Gastroesophageal sphincter (tissue), 4 donors: Measurements from ENCODE around the gene ZDHHC11. TPM values are rescaled to one million over a fixed set of nuclear protein-coding genes. Genes with fewer than 3 reads are reported as not detected.

ENCODE experiments used
- ATAC-seq: fragments of 150-250 bp; one replicate; pipeline ENCODE4 v1.9.1; 2016; ENCODE audit warnings: mild to moderate bottlenecking, moderate library complexity
- H3K27ac ChIP-seq, 4 donors: fragments of 200-600 bp; sonication (generic) in 3 of 4; 1 replicate in 3 of 4; 2 replicates in 1 of 4; pipeline ENCODE4 v1.5.1; 2016 to 2019
- H3K27me3 ChIP-seq: fragments of 200-600 bp; sonication (generic); one replicate; pipeline ENCODE4 v1.5.1; 2019
- H3K36me3 ChIP-seq, 2 donors: fragments of 200-600 bp; sonication (generic); one replicate each; pipeline ENCODE4 v1.5.1; 2019; ENCODE audit warnings: control low read depth in 1 of 2
- H3K4me1 ChIP-seq, 3 donors: fragments of 200-600 bp; sonication (generic); 1 replicate in 2 of 3; 2 replicates in 1 of 3; pipeline ENCODE4 v1.5.1; 2016 to 2019; ENCODE audit warnings: control low read depth in 2 of 3
- H3K4me3 ChIP-seq, 2 donors: fragments of 200-600 bp; sonication (generic); one replicate each; pipeline ENCODE4 v1.5.1; 2019; ENCODE audit warnings: mild to moderate bottlenecking in 1 of 2, moderate library complexity in 1 of 2
- H3K9me3 ChIP-seq, 3 donors: fragments of 200-600 bp; sonication (generic); one replicate each; pipeline ENCODE4 v1.5.1; 2017 to 2019; ENCODE audit warnings: control low read depth in 2 of 3
- EP300 ChIP-seq: sonication (generic); formaldehyde crosslinking; IDR thresholded peaks from one replicate; pipeline ENCODE4 v1.6.1; 2017; ENCODE audit warnings: antibody characterized with exemption, mild to moderate bottlenecking
- POLR2A ChIP-seq, 2 donors: fragments of 450-650 bp; IDR thresholded peaks; one replicate each; pipeline ENCODE4 v1.6.1; 2017; ENCODE audit warnings: antibody characterized with exemption in 2 of 2, mild to moderate bottlenecking in 2 of 2, moderate library complexity in 1 of 2
- POLR2AphosphoS5 ChIP-seq: sonication (generic); formaldehyde crosslinking; IDR thresholded peaks from one replicate; pipeline ENCODE4 v1.6.1; 2017; ENCODE audit warnings: antibody characterized with exemption
- WGBS, 2 donors: methylation state at CpG; one replicate each; pipeline ENCODE4 v1.1.5; 2018; ENCODE audit warnings: low coverage in 1 of 2; 5-methylcytosine and 5-hydroxymethylcytosine counted together
- total RNA-seq, 4 donors: library from RNA; depleted of rRNA; stranded (reverse); fragments of >200 nt; gene quantifications; one replicate each; pipeline ENCODE4 v1.1.0, GENCODE V29; 2016
- TF ChIP-seq, protein P1 (sequence below), 4 experiments: fragments of 200-600 bp in 2 of 4; fragments of 450-650 bp in 2 of 4; sonication (generic) in 1 of 4; IDR thresholded peaks; one replicate each; pipeline ENCODE4 v1.5.1; 2017 to 2019; ENCODE audit warnings: antibody characterized with exemption in 4 of 4, mild to moderate bottlenecking in 2 of 4, moderate library complexity in 2 of 4

ZDHHC11 gene
- total RNA-seq, 4 donors from 2014 or later: 2.3 to 19.1 (median 7.4) TPM

DNA sequence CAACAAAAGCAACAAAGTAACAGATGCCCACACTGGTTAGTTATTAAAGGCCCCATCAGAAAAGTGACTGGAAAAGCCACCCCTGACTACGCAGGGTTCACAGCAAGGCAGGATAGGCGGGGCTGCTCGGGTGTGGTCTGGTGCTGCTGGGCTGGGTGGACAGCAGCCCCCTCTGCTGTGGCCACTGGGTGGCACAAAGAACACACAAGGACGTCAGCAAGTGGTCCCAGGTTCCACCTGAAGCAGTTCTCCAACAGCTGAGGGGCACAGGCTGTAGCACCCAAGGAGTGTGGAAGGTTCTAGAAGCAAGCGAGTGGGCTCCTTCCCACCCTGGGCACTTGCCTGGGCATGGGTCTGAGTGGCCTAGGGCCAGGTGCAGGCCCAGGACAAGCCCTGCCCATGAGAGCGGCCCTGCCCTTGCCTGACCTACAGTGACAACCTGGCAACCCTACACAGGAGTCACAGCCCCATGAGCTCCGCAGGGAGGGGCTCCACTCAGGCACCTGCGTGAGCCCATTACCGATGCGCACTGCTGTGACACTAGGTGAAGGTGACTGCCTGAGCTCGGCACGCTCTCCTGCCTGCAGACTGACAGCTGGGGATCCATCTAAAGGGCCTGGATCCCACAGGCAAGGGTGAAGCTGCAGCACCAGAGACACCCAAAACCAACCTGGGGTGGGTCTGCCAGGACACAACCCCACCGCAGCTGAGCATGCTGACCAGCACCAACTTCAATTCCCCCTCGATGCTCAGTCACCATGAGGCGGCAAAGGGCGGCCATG, 33.8 kb upstream of the ZDHHC11 start:
- WGBS, 2 donors: 55% methylated on average over 2 of the region's 16 CpGs; no CpG with 5 or more reads in 1 of the 2 donors
- no peak for ATAC-seq
- Histone ChIP-seq H3K27ac (no peak overlapping the region), H3K27me3 (no peaks in the 10 kb centered on the region), H3K4me1 (no peaks in the 10 kb centered on the region), H3K9me3 (no peaks in the 10 kb centered on the region), H3K4me3 (no peak overlapping the region), H3K36me3 (peaks cover 0 to 93% of the 10 kb centered on the region in 2 donors)
- TF ChIP-seq, protein P1, sequence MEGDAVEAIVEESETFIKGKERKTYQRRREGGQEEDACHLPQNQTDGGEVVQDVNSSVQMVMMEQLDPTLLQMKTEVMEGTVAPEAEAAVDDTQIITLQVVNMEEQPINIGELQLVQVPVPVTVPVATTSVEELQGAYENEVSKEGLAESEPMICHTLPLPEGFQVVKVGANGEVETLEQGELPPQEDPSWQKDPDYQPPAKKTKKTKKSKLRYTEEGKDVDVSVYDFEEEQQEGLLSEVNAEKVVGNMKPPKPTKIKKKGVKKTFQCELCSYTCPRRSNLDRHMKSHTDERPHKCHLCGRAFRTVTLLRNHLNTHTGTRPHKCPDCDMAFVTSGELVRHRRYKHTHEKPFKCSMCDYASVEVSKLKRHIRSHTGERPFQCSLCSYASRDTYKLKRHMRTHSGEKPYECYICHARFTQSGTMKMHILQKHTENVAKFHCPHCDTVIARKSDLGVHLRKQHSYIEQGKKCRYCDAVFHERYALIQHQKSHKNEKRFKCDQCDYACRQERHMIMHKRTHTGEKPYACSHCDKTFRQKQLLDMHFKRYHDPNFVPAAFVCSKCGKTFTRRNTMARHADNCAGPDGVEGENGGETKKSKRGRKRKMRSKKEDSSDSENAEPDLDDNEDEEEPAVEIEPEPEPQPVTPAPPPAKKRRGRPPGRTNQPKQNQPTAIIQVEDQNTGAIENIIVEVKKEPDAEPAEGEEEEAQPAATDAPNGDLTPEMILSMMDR (IDR thresholded peaks at IDR 0.05): no peak
- TF ChIP-seq POLR2A (IDR thresholded peaks at IDR 0.05) (no peak), POLR2AphosphoS5 (no peak), EP300 (no peak)

DNA sequence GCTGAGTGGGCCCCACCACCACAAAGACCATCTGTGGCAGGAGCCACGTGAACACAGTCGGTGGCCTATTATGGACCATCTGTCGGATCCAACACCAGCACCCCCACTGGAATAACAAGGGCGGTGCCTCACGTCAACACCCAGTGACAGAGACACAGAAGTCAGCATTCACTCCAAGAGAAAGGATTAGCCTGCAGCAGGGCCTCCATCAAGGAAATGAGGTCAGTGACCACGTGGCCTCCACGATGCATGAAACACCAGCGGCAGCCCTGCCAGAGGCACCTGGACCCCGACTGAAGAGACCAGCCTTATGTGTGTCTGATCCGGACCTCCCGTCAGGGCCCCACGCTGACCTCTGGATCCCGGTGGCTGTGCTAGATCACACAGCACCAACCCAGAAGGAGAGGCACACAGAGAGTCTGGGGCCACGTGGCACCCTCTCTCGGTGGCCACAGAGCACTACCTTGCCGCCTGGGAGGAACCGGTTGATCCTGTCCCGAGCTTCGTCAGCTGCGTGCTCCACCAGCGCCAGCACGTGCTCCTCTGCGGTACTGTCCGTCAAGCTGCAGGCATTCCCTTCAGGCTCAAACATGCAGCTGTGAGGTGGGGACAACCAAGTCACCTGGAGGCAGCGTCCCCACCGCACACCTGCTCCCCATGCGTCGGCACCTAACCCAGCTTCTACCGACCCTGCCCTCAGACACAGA, 32.8 kb upstream of the ZDHHC11 start:
- H3K27me3 ChIP-seq: no peaks in the 10 kb centered on the region
- TF ChIP-seq, protein P1 (IDR thresholded peaks at IDR 0.05): no peak
- TF ChIP-seq POLR2AphosphoS5 (no peak), POLR2A (IDR thresholded peaks at IDR 0.05) (no peak), EP300 (no peak)
- no peaks in the 10 kb centered on the region for H3K4me1 ChIP-seq
- H3K27ac ChIP-seq: no peak overlapping the region
- no peaks in the 10 kb centered on the region for H3K9me3 ChIP-seq
- H3K36me3 ChIP-seq: peaks cover 0 to 84% of the 10 kb centered on the region in 2 donors
- WGBS, 2 donors: 92 to 94% methylated on average over 6 to 10 of the region's 29 CpGs
- H3K4me3 ChIP-seq: no peak overlapping the region
- no peak for ATAC-seq

DNA sequence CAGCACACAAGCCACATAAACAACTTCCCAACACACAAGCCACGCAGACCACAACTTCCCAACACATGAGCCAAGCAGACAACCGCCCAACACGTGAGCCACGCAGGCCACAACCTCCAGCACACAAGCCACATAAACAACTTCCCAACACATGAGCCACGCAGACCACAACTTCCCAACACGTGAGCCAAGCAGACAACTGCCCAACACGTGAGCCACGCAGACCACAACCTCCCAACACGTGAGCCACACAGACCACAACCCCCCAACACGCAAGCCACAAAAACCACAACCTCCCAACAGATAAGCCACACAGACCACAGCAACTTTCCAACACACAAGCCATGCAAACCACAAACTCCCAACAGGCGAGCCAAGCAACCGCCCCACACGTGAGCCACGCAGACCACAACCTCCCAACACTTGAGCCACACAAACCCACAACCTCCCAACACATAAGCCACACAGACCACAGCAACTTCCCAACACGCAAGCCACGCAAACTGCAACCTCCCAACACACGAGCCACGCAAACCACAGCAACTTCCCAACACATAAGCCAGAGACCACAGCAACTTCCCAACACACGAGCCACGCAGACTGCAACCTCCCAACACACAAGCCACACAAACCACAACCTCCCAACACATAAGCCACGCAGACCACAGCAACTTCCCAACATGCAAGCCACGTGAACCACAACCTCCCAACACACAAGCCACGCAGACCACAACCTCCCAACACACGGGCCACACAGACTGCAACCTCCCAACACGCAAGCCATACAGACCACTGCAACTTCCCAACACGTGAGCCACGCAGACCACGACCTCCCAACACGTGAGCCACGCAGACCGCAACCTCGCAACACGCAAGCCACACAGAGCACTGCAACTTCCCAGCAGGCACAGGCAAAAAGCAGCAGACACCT, 31.7 kb upstream of the ZDHHC11 start:
- no peak for ATAC-seq
- Histone ChIP-seq H3K27ac (no peak overlapping the region), H3K36me3 (peaks cover 0 to 82% of the 10 kb centered on the region in 2 donors), H3K9me3 (no peaks in the 10 kb centered on the region), H3K27me3 (no peaks in the 10 kb centered on the region), H3K4me1 (no peaks in the 10 kb centered on the region), H3K4me3 (no peak overlapping the region)
- TF ChIP-seq, protein P1 (IDR thresholded peaks at IDR 0.05): no peak
- TF ChIP-seq EP300 (no peak), POLR2AphosphoS5 (no peak), POLR2A (IDR thresholded peaks at IDR 0.05) (no peak)
- 85 to 90% methylated on average over 5 to 24 of the region's 33 CpGs for WGBS, 2 donors

DNA sequence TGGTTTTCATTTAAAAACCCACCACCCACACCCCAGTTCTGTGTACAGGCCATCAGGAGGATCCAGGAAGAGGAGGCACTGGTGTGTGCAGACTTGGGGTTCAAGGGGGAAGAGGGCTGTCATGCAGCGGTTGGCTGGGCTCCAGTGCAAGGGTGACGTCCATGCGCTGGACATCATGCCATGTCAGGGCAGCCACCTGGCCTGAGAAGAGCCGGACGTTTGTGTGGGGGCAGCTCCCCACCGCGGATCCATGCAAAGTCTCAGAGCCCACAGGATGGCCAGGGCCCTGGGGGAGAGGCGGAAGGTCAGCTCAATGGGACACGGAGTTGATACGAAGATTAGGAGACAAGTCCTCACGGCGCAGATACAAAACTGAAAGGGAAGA, 30.8 kb upstream of the ZDHHC11 start:
- H3K27ac ChIP-seq: no peak overlapping the region
- H3K27me3 ChIP-seq: no peaks in the 10 kb centered on the region
- no peaks in the 10 kb centered on the region for H3K9me3 ChIP-seq
- H3K4me3 ChIP-seq: no peak overlapping the region
- H3K4me1 ChIP-seq: no peaks in the 10 kb centered on the region
- TF ChIP-seq POLR2AphosphoS5 (no peak), POLR2A (IDR thresholded peaks at IDR 0.05) (no peak), EP300 (no peak)
- TF ChIP-seq, protein P1 (IDR thresholded peaks at IDR 0.05): no peak
- no peak for ATAC-seq
- peaks cover 0 to 82% of the 10 kb centered on the region in 2 donors for H3K36me3 ChIP-seq
- WGBS, 2 donors: 94 to 95% methylated on average over 4 to 5 of the region's 12 CpGs
